IgD-negative memory B cell (primary cell): ENCODE results near the gene XPO5. TPM values are rescaled to one million over a fixed set of nuclear protein-coding genes. Genes with fewer than 3 reads are reported as not detected.
"Not testable (repeated sequence)": the region's sequence is repeated elsewhere in the genome, so short reads cannot be mapped to it uniquely, and the experiment has no call there.

ENCODE experiments used
- H3K27ac Mint-ChIP-seq, 3 donors: one replicate each; pipeline ENCODE4 v1.8.0; 2020 to 2022; ENCODE audit warnings: mild to moderate bottlenecking in 3 of 3, mixed read lengths in 3 of 3, moderate library complexity in 1 of 3
- H3K27me3 Mint-ChIP-seq: one replicate; pipeline ENCODE4 v1.8.0; 2021; ENCODE audit warnings: mixed read lengths
- H3K36me3 Mint-ChIP-seq: one replicate; pipeline ENCODE4 v1.8.0; 2020; ENCODE audit warnings: mild to moderate bottlenecking, mixed read lengths
- H3K4me1 Mint-ChIP-seq, 3 donors: one replicate each; pipeline ENCODE4 v1.8.0; 2020 to 2022; ENCODE audit warnings: mixed read lengths in 3 of 3, mild to moderate bottlenecking in 1 of 3
- H3K4me3 Mint-ChIP-seq, 4 donors: one replicate each; pipeline ENCODE4 v1.8.0; 2020 to 2022; ENCODE audit warnings: mild to moderate bottlenecking in 4 of 4, mixed read lengths in 4 of 4, moderate library complexity in 3 of 4
- H3K9me3 Mint-ChIP-seq, 3 donors: one replicate each; pipeline ENCODE4 v1.8.0; 2020 to 2021; ENCODE audit warnings: mixed read lengths in 3 of 3, mild to moderate bottlenecking in 1 of 3
- polyA plus RNA-seq: library from polyadenylated mRNA; unstranded; fragments of 300-500 nt; fragmentation: Illumina TruSeq; gene quantifications from one replicate; pipeline ENCODE4 v1.2.3, GENCODE V29; 2021

Gene XPO5
- polyA plus RNA-seq, 1 donor from 2014 or later: 7.7 TPM

DNA sequence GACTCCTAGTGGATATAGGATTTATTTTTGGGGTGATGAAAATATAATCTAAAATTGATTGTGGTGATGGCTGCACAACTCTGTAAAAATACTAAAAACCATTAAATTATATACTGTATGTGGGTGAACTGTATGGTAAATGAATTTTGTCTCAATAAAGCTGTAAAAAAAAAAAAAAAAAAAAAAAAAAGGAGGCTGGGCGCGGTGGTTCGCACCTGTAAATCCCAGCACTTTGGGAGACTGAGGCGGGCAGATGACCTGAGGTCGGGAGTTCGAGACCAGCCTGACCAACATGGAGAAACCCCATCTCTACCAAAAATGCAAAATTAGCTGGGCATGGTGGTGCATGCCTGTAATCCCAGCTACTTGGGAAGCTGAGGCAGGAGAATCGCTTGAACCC, 18.2 kb downstream of the XPO5 start:
- H3K36me3 Mint-ChIP-seq: peaks cover 16% of the 10 kb centered on the region
- H3K4me1 Mint-ChIP-seq, H3K27me3 Mint-ChIP-seq, H3K4me3 Mint-ChIP-seq, H3K9me3 Mint-ChIP-seq, H3K27ac Mint-ChIP-seq: not testable (repeated sequence)

DNA sequence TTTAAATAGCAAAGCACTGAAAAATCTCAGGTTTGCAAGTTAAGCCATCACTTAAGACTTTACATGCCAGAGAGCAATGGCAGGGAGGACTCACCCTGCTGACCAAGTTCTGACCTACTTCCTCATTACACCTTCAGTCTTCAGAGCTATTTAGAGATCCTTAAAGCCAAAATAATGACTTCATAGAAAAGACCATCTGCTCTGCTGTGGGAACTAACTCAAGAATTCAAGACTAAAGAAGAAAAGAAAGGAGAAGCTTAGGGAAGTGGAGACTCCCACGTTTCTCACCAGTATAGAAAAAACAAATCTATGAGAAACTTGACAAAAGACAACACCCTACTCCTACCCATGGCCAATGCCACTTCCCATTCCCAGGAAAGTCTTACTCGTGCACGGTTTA, 28.6 kb downstream of the XPO5 start:
- Mint-ChIP-seq H3K4me3 (peak overlapping the region in 1 of 4 donors; percentile 4), H3K27ac (peak overlapping the region in 1 of 3 donors; percentile 27), H3K36me3 (peaks cover 3% of the 10 kb centered on the region), H3K4me1 (peaks cover 0 to 3% (median 2%) of the 10 kb centered on the region in 3 donors), H3K9me3 (no peaks in the 10 kb centered on the region), H3K27me3 (no peaks in the 10 kb centered on the region)

DNA sequence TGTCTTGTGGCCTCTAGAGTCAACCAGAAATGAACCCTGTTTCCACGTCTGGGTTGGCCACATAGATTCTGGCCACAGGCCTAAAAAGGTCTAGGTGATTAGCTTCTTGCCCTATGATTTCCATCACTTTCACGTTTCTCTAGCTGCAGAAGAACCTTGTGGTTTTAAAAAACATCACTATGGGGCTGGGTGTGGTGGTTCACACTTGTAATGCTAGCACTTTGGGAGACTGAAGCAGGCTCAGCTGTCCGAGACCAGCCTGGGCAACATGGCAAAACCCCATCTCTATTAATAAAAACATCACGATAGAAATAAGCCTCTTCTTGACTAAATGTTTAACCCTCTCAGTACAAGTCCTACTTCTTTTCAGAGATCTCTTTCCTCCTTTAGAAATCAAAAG, 31.4 kb downstream of the XPO5 start:
- H3K9me3 Mint-ChIP-seq: no peaks in the 10 kb centered on the region
- H3K4me1 Mint-ChIP-seq: peaks cover 0 to 4% (median 2%) of the 10 kb centered on the region in 3 donors
- H3K36me3 Mint-ChIP-seq: peaks cover 3% of the 10 kb centered on the region
- H3K4me3 Mint-ChIP-seq: no peak overlapping the region
- no peak overlapping the region for H3K27ac Mint-ChIP-seq
- H3K27me3 Mint-ChIP-seq: no peaks in the 10 kb centered on the region

DNA sequence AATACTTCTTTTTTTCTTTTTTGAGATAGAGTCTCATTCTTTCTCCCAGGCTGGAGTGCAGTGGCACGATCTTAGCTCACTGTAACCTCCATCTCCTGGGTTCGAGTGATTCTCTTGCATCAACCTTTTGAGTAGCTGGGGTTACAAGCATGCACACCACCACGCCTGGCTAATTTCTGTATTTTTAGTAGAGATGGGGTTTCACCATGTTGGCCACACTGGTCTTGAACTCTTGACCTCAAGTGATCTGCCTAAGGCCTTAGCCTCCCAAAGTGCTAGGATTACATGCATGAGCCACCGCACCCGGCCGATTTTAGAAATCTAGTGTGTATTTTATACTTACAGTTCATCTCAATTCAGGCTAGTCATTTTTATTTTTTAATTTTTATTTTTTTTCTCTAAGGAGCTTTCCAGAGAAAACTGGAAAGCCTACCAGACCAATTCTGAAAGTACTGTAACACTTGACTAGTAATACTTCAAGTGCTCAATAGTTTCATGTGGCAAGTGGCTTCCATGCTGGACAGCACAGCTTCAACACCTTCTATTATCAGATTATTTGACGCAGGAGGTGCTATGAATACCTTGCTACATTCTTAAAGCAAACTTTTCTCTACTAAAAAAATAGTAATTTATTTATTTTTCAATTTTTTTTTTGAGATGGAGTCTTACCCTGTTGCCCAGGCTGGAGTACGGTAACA, 33.9 kb downstream of the XPO5 start:
- Mint-ChIP-seq H3K27ac (no peak overlapping the region), H3K4me1 (peaks cover 0 to 4% (median 2%) of the 10 kb centered on the region in 3 donors), H3K4me3 (no peak overlapping the region), H3K36me3 (peaks cover 8% of the 10 kb centered on the region), H3K9me3 (no peaks in the 10 kb centered on the region), H3K27me3 (no peaks in the 10 kb centered on the region)

DNA sequence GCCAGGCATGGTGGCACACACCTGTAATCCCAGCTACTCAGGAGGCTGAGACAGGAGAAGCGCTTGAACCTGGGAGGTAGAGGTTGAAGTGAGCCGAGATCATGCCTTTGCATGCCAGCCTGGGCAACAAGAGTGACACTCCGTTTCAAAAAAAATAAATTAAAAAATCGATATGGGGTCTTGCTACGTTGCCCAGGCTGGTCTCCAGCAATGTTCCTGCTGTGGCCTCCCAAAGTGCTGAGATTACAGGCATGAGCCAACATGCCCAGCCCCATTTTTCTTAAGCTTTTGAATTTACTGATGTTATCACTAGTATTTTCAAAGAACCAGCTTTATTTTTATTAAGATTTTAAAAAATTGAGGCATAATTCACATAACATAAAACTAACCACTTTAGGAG, 35.3 kb downstream of the XPO5 start:
- H3K27ac Mint-ChIP-seq: no peak overlapping the region
- H3K27me3 Mint-ChIP-seq: no peaks in the 10 kb centered on the region
- peaks cover 10% of the 10 kb centered on the region for H3K36me3 Mint-ChIP-seq
- H3K9me3 Mint-ChIP-seq: no peaks in the 10 kb centered on the region
- no peak overlapping the region for H3K4me3 Mint-ChIP-seq
- H3K4me1 Mint-ChIP-seq: peaks cover 0 to 4% (median 2%) of the 10 kb centered on the region in 3 donors

DNA sequence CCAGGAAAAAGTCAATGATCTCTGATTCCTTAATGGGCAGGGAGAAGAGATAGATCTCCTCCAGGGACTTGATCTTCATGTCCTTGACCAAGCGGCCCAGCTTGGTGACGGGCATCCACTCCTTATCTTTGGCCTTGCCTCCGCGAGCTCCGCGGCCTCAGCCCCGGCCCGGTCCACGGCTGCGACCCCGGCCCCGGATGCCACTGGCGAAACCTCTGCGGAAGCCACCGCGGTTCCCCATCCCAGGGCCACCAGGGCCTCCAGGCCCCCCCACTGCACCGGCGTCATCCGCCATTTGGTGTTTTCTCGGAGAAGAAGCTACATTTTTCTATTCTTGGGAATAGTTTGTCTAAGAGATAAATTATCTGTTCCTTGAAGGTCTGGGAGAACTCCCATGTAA, 36.4 kb downstream of the XPO5 start:
- H3K36me3 Mint-ChIP-seq: peaks cover 10% of the 10 kb centered on the region
- not testable (repeated sequence) for H3K27ac Mint-ChIP-seq, H3K4me3 Mint-ChIP-seq, H3K9me3 Mint-ChIP-seq, H3K27me3 Mint-ChIP-seq, H3K4me1 Mint-ChIP-seq

DNA sequence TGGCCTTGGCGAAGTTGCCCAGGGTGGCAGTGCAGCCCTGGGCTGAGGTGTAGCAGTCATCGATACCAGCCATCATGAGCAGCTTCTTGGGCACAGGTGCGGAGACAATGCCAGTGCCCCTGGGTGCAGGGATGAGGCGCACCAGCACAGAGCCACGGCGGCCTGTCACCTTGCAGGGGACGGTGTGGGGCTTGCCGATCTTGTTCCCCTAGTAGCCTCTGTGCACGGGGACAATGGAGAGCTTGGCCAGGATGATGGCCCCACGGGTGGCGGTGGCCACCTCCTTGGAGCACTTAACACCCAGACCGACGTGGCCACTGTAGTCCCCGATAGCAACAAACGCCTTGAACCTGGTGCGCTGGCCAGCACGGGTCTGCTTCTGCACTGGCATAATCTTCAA, 36.9 kb downstream of the XPO5 start:
- H3K9me3 Mint-ChIP-seq, H3K4me3 Mint-ChIP-seq, H3K4me1 Mint-ChIP-seq, H3K27me3 Mint-ChIP-seq, H3K27ac Mint-ChIP-seq: not testable (repeated sequence)
- peaks cover 10% of the 10 kb centered on the region for H3K36me3 Mint-ChIP-seq

DNA sequence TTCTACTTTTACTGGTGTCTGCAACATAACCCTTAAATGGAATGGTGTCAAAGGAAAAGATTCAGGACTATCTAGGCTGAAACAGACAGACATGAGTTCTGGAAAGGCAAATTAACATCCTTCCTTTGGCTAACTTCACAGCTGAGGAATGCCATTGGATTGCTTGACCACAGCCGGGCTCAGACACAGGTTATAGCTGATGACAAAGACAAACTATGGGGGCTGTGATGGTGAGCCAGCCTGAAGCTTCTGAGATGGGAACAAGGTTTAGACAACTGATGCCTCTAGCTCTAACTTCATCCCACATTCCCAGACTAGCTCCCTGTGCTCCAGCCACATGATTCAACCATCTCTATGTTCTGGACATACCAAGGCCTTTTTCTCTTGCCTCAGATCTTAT, 43.6 kb downstream of the XPO5 start:
- H3K27ac Mint-ChIP-seq: no peak overlapping the region
- H3K36me3 Mint-ChIP-seq: peaks cover 2% of the 10 kb centered on the region
- no peak overlapping the region for H3K4me3 Mint-ChIP-seq
- no peaks in the 10 kb centered on the region for H3K27me3 Mint-ChIP-seq
- no peaks in the 10 kb centered on the region for H3K4me1 Mint-ChIP-seq
- H3K9me3 Mint-ChIP-seq: no peaks in the 10 kb centered on the region

DNA sequence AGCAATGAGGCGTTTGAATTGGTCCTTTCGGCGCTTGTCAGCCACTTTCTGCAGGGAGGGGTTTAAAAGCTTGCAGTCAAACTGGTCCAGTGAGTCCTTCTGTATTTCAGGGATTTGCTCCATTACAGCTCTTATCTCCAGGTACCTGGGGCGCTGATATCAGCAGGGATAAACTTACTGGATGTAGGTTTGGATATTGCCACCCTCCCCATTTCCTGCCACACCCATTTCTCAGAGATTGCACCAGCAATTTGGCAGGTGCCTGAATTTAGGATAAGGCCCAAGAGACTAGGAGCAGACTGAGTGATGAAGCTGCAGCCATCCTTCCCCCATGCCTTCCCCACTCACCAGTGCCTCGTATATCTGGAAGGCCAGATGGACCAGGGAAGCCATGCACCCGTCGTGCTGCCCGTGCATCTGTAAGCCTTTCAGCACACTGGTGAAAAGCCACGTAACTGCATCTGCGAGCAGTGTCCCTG, 51.3 kb downstream of the XPO5 start:
- no peaks in the 10 kb centered on the region for H3K4me1 Mint-ChIP-seq
- H3K27ac Mint-ChIP-seq: no peak overlapping the region
- no peak overlapping the region for H3K4me3 Mint-ChIP-seq
- no peaks in the 10 kb centered on the region for H3K27me3 Mint-ChIP-seq
- no peaks in the 10 kb centered on the region for H3K9me3 Mint-ChIP-seq
- peaks cover 3% of the 10 kb centered on the region for H3K36me3 Mint-ChIP-seq

DNA sequence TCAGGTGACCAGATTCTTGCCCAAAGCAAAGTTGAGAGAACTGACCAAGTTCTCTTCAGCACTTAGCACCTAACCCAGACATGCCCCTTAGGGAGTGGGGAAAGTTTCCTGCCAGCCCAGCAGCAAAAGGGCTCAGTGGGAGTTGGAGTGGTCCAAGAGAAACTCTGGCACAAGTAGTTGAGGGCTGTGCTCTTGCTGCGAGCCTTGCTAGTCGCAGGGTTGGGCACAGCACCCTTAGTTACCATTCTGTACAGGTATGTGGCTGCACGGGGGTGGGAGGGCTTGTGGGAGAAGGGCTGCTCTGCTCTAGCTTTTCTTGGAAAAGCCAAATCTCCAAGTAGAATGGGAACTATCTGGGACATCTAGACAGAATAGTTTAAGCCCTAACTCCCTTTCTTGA, 52.6 kb downstream of the XPO5 start:
- Mint-ChIP-seq H3K27ac (no peak overlapping the region), H3K36me3 (peaks cover 3% of the 10 kb centered on the region)

DNA sequence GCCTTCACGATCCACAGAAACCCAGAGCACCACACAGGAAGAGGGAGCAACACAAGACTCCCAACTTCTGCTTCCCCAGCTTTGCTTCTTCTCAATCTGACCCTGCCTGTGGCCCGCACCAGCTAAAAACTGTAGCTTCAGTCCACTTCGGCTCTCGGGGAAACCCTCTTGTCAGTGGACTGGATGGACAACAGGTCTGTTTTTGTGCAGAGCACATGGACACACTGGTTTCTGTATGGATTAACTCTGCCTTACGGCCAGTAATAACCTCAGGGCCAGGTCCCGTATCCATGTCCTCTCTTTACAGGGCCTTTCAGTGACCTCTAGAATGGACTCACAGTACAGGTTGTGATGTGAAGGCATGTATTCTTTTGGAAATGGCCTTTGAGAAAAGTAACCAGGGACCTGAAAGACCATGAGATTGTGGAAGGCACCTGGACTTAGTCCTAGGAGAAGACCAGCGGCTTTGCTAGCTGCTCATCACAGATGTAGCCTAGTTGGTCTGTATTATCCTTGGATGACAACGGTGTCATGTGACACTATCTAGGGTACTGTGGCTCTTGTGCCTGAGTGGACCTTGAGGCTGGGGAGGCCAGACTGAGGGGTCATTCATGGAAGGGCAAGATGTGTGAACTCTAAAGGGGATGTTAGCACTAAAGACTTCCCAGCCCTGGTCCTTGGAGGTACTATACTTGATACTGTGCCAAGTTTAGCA, 53.1 kb downstream of the XPO5 start:
- H3K9me3 Mint-ChIP-seq: no peaks in the 10 kb centered on the region
- no peaks in the 10 kb centered on the region for H3K27me3 Mint-ChIP-seq
- H3K36me3 Mint-ChIP-seq: peaks cover 3% of the 10 kb centered on the region
- H3K27ac Mint-ChIP-seq: no peak overlapping the region
- H3K4me1 Mint-ChIP-seq: no peaks in the 10 kb centered on the region
- H3K4me3 Mint-ChIP-seq: peak overlapping the region in 1 of 4 donors; percentile 20

More for the DNA sequence above, 52.6 kb downstream of the XPO5 start:
- no peaks in the 10 kb centered on the region for H3K9me3 Mint-ChIP-seq
- H3K4me1 Mint-ChIP-seq: no peaks in the 10 kb centered on the region
- H3K27me3 Mint-ChIP-seq: no peaks in the 10 kb centered on the region
- H3K4me3 Mint-ChIP-seq: no peak overlapping the region

DNA sequence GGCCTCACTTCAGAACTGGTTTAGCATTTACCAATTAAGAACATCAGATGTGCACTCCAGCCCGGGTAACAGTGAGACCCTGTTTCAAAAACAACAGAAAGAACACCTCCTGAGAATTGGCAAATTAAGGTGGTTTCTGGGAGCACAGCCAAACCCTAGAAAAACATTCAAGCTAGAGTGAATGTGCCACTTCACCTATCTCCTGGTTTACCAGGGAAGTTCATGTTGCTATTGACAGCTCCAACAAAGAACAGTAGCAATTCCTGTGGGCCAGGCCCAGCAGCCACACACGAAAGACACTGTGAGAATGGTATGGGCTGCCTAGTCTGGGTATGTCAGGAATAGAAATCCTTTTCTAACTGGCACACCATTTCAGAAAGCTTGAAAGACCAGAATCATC, 54.0 kb downstream of the XPO5 start:
- Mint-ChIP-seq H3K9me3 (no peaks in the 10 kb centered on the region), H3K36me3 (peaks cover 3% of the 10 kb centered on the region), H3K4me1 (no peaks in the 10 kb centered on the region), H3K4me3 (no peak overlapping the region), H3K27me3 (no peaks in the 10 kb centered on the region), H3K27ac (no peak overlapping the region)

DNA sequence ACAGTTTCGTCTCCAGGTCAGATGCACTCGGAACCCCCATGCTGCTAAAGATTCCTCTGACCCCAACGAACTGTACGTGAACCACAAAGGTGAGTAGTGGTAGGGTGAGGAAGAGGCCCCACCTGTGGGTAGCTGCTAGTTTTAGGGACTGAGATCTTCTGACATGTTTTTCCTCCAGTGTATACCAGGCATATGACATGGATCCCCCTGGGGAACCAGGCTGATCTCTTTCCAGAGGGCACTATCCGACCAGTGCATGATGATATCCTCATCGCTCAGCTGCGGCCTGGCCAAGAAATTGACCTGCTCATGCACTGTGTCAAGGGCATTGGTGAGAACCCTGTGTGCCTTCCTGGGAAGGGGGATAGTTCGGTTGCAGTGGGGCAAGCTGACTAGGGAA, 55.7 kb downstream of the XPO5 start:
- peaks cover 5% of the 10 kb centered on the region for H3K36me3 Mint-ChIP-seq
- H3K4me1 Mint-ChIP-seq: peaks cover 6 to 13% (median 13%) of the 10 kb centered on the region in 3 donors
- H3K27ac Mint-ChIP-seq: no peak overlapping the region
- H3K9me3 Mint-ChIP-seq: no peaks in the 10 kb centered on the region
- no peaks in the 10 kb centered on the region for H3K27me3 Mint-ChIP-seq
- H3K4me3 Mint-ChIP-seq: no peak overlapping the region

DNA sequence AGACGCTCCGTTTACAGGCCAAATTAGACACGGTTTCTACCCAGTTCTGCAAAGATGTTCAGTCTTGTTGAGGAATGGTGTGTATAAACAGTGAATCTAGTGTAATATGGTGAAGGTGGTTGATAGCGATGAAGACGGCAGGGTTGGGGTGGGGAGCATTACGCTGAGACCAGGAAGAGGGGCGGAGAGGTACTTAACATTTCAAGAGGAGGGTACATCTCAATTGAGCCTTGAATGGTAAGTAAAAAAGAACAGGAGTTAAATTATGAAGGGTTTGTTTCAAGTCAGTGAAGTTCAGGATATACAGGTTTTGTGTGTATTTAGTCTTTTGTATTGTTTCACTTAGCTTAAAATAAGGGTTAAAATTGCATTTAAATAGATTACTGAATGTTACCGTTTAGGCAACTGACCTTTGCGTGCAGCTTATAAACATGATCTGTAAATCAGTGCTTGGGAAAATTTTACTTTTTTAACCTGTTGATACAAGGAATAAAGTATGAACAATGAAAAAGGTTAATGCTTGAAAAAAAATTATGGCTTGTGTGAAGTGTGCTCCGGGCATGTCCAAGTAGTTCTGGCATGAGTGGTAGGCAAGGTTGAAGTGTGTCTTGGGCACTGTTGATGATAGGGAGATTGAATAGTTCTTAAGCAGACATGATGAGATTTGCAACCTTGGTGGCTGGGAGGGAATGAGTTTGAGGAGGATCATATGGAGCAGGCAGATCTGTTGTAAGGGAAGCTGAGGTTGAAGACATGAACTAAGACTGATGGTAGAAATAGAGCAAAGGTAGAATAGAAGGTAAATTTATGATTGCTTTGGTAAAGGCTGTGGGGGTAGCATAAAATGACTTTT, 58.1 kb downstream of the XPO5 start:
- no peaks in the 10 kb centered on the region for H3K9me3 Mint-ChIP-seq
- H3K4me1 Mint-ChIP-seq: peaks cover 6 to 24% (median 23%) of the 10 kb centered on the region in 3 donors
- peaks cover 6% of the 10 kb centered on the region for H3K36me3 Mint-ChIP-seq
- no peak overlapping the region for H3K4me3 Mint-ChIP-seq
- H3K27me3 Mint-ChIP-seq: no peaks in the 10 kb centered on the region
- H3K27ac Mint-ChIP-seq: no peak overlapping the region
